ENCODE measurements around the gene GRIFIN.
"Not testable (repeated sequence)": the region's sequence is repeated elsewhere in the genome, so short reads cannot be mapped to it uniquely, and the experiment has no call there.

The GRIFIN gene

GRCh38 chr7:2460188-2460587 lies 16.0 kb downstream of the GRIFIN start:
- H3K27me3 ChIP-seq (ENCODE audit: insufficient read depth, low read depth) = no peaks in the 10 kb centered on the region
- no peaks in the 10 kb centered on the region for H3K79me2 ChIP-seq (ENCODE audit: insufficient read depth, low read depth)
- H3K4me1 ChIP-seq (ENCODE audit: low read depth, poor library complexity, severe bottlenecking) = peaks cover 3% of the 10 kb centered on the region
- no peak overlapping the region for H3K27ac ChIP-seq
- no peak overlapping the region for H3K4me2 ChIP-seq
- no peaks in the 10 kb centered on the region for H4K20me1 ChIP-seq (ENCODE audit: insufficient read depth)
- no peak overlapping the region for H3K4me3 ChIP-seq (IDR thresholded peaks at IDR 0.05; ENCODE audit: insufficient read depth, low read depth, low read length)
- TF ChIP-seq CTCF (conservative IDR thresholded peaks at IDR 0.05; ENCODE audit: low read depth, low read length) = no peak
- no peaks in the 10 kb centered on the region for H3K36me3 ChIP-seq (ENCODE audit: insufficient read depth)
- no peak overlapping the region for H2AFZ ChIP-seq (ENCODE audit: low read depth)
- H3K9ac ChIP-seq = no peak overlapping the region

GRCh38 chr7:2459674-2460073 lies 16.5 kb downstream of the GRIFIN start:
- Histone ChIP-seq H3K9ac (no peak overlapping the region), H3K27ac (no peak overlapping the region), H3K4me3 (IDR thresholded peaks at IDR 0.05; ENCODE audit: insufficient read depth, low read depth, low read length) (no peak overlapping the region), H3K4me2 (no peak overlapping the region), H4K20me1 (ENCODE audit: insufficient read depth) (no peaks in the 10 kb centered on the region), H2AFZ (ENCODE audit: low read depth) (no peak overlapping the region), H3K27me3 (ENCODE audit: insufficient read depth, low read depth) (no peaks in the 10 kb centered on the region), H3K36me3 (ENCODE audit: insufficient read depth) (no peaks in the 10 kb centered on the region), H3K4me1 (ENCODE audit: low read depth, poor library complexity, severe bottlenecking) (peaks cover 3% of the 10 kb centered on the region), H3K79me2 (ENCODE audit: insufficient read depth, low read depth) (no peaks in the 10 kb centered on the region)
- no peak for TF ChIP-seq CTCF (conservative IDR thresholded peaks at IDR 0.05; ENCODE audit: low read depth, low read length)

- H3K27me3 ChIP-seq (ENCODE audit: insufficient read depth, low read depth); H3K4me3 ChIP-seq (IDR thresholded peaks at IDR 0.05; ENCODE audit: insufficient read depth, low read depth, low read length); H4K20me1 ChIP-seq (ENCODE audit: insufficient read depth); H3K79me2 ChIP-seq (ENCODE audit: insufficient read depth, low read depth); H3K9ac ChIP-seq; H3K27ac ChIP-seq; H3K4me2 ChIP-seq; H3K36me3 ChIP-seq (ENCODE audit: insufficient read depth); H2AFZ ChIP-seq (ENCODE audit: low read depth): not testable (repeated sequence)
- peaks cover 30% of the 10 kb centered on the region for H3K4me1 ChIP-seq (ENCODE audit: low read depth, poor library complexity, severe bottlenecking)
Measured at GRCh38 chr7:2453849-2454248, 22.3 kb downstream of the GRIFIN start.

- Histone ChIP-seq H3K27ac (no peak overlapping the region), H3K4me2 (no peak overlapping the region), H3K27me3 (ENCODE audit: insufficient read depth, low read depth) (no peaks in the 10 kb centered on the region; the same call in 1 of the 2 replicates), H3K79me2 (ENCODE audit: insufficient read depth, low read depth) (no peaks in the 10 kb centered on the region), H2AFZ (ENCODE audit: low read depth) (no peak overlapping the region), H4K20me1 (ENCODE audit: insufficient read depth) (no peaks in the 10 kb centered on the region), H3K4me3 (IDR thresholded peaks at IDR 0.05; ENCODE audit: insufficient read depth, low read depth, low read length) (no peak overlapping the region), H3K36me3 (ENCODE audit: insufficient read depth) (no peaks in the 10 kb centered on the region), H3K4me1 (ENCODE audit: low read depth, poor library complexity, severe bottlenecking) (peaks cover 30% of the 10 kb centered on the region), H3K9ac (no peak overlapping the region)
- TF ChIP-seq CTCF (conservative IDR thresholded peaks at IDR 0.05; ENCODE audit: low read depth, low read length) = no peak
Measured at GRCh38 chr7:2452643-2453270, 23.4 kb downstream of the GRIFIN start.

- Histone ChIP-seq H3K4me2 (peak overlapping the region; percentile 79), H3K9ac (peak overlapping the region; percentile 45)
Measured at GRCh38 chr7:2452074-2452507, 24.1 kb downstream of the GRIFIN start.

More at GRCh38 chr7:2452074-2452507, 24.1 kb downstream of the GRIFIN start:
- 0 out of 2 replicates have a peak overlapping the region, but pooled peaks have one; percentile 5 for H3K27ac ChIP-seq
- H3K4me3 ChIP-seq (IDR thresholded peaks at IDR 0.05; ENCODE audit: insufficient read depth, low read depth, low read length) = no peak overlapping the region
- H2AFZ ChIP-seq (ENCODE audit: low read depth) = peak overlapping the region; percentile 89
- H4K20me1 ChIP-seq (ENCODE audit: insufficient read depth) = no peaks in the 10 kb centered on the region
- no peaks in the 10 kb centered on the region; the same call in 1 of the 2 replicates for H3K27me3 ChIP-seq (ENCODE audit: insufficient read depth, low read depth)
- H3K36me3 ChIP-seq (ENCODE audit: insufficient read depth) = no peaks in the 10 kb centered on the region
- H3K4me1 ChIP-seq (ENCODE audit: low read depth, poor library complexity, severe bottlenecking) = peaks cover 30% of the 10 kb centered on the region
- no peak for TF ChIP-seq CTCF (conservative IDR thresholded peaks at IDR 0.05; ENCODE audit: low read depth, low read length)
- H3K79me2 ChIP-seq (ENCODE audit: insufficient read depth, low read depth) = no peaks in the 10 kb centered on the region
